Neural progenitor cell (in vitro differentiated cells): ENCODE measurements around the gene TEPSIN.

Experiments used
- CTCF ChIP-seq: fragments of 200-600 bp; sonication (generic); IDR thresholded peaks from 2 replicates; pipeline ENCODE4 v1.5.1; 2017; ENCODE audit warnings: antibody characterized with exemption, mild to moderate bottlenecking
- EZH2 ChIP-seq: fragments of 200-600 bp; sonication (generic); IDR thresholded peaks from 2 replicates; pipeline ENCODE4 v1.6.1; 2017; ENCODE audit warnings: antibody characterized with exemption, mild to moderate bottlenecking, moderate library complexity
- EZH2phosphoT487 ChIP-seq: fragments of 200-600 bp; sonication (generic); IDR thresholded peaks from 2 replicates; pipeline ENCODE4 v1.6.1; 2017; ENCODE audit warnings: antibody characterized with exemption

- TF ChIP-seq CTCF: no peak
- no peak for TF ChIP-seq EZH2
- no peak for TF ChIP-seq EZH2phosphoT487
Observed at GRCh38 chr17:81261582-81262336, 22.9 kb upstream of the TEPSIN start.
